Stomach smooth muscle (tissue), 2 donors: Measurements from ENCODE around the gene PTPRN2.
"Not testable (repeated sequence)": the region's sequence is repeated elsewhere in the genome, so short reads cannot be mapped to it uniquely, and the experiment has no call there.

ENCODE experiments used
- H3K27ac ChIP-seq: one replicate; pipeline ENCODE4 v1.7.0; 2013; ENCODE audit warnings: mild to moderate bottlenecking, low read length, inconsistent platforms
- H3K27me3 ChIP-seq, 2 donors: one replicate each; pipeline ENCODE4 v1.7.0; 2013; ENCODE audit warnings: low read length in 2 of 2; ENCODE audit not compliant: insufficient read depth in 2 of 2, control insufficient read depth in 1 of 2
- H3K36me3 ChIP-seq, 2 donors: one replicate each; pipeline ENCODE4 v1.7.0; 2013; ENCODE audit warnings: low read length in 2 of 2; ENCODE audit not compliant: control insufficient read depth in 2 of 2, insufficient read depth in 2 of 2
- H3K4me1 ChIP-seq: one replicate; pipeline ENCODE4 v1.7.0; 2013; ENCODE audit warnings: low read length; ENCODE audit not compliant: control insufficient read depth, insufficient read depth
- H3K4me3 ChIP-seq, 2 donors: one replicate each; pipeline ENCODE4 v1.7.0; 2013; ENCODE audit warnings: low read length in 2 of 2
- H3K9ac ChIP-seq, 2 donors: one replicate each; pipeline ENCODE4 v1.7.0; 2013; ENCODE audit warnings: low read length in 2 of 2, mild to moderate bottlenecking in 1 of 2
- H3K9me3 ChIP-seq, 2 donors: one replicate each; pipeline ENCODE4 v1.7.0; 2013; ENCODE audit warnings: low read length in 2 of 2; ENCODE audit not compliant: control insufficient read depth in 2 of 2
- donor health status: healthy.
- donor health status: Pancreatic carcinoma.

Gene PTPRN2

DNA sequence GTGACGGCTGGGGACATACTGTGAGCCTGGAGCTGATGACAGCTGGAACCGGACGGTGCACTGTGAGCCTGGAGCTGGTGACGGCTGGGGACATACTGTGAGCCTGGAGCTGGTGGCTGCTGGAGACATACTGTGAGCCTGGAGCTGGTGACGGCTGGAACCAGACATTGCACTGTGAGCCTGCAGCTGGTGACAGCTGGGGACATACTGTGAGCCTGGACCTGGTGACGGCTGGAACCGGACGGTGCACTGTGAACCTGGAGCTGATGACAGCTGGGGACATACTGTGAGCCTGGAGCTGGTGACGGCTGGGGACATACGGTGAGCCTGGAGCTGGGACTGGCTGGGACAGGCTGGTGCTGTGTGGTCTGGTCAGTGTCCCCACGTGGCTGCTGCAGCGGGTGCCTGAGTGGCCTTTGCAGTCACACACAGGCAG, 47.9 kb downstream of the PTPRN2 start:
- no peak overlapping the region for H3K4me3 ChIP-seq
- no peaks in the 10 kb centered on the region for H3K27me3 ChIP-seq
- H3K4me1 ChIP-seq: no peaks in the 10 kb centered on the region
- H3K9me3 ChIP-seq: no peaks in the 10 kb centered on the region
- no peak overlapping the region for H3K27ac ChIP-seq
- no peaks in the 10 kb centered on the region for H3K36me3 ChIP-seq
- no peak overlapping the region for H3K9ac ChIP-seq

- Histone ChIP-seq H3K27ac (no peak overlapping the region), H3K36me3 (no peaks in the 10 kb centered on the region), H3K9ac (no peak overlapping the region), H3K4me1 (no peaks in the 10 kb centered on the region), H3K4me3 (no peak overlapping the region), H3K27me3 (no peaks in the 10 kb centered on the region), H3K9me3 (no peaks in the 10 kb centered on the region)
Measured at GRCh38 chr7:158538156-158538946, 49.3 kb downstream of the PTPRN2 start.

DNA sequence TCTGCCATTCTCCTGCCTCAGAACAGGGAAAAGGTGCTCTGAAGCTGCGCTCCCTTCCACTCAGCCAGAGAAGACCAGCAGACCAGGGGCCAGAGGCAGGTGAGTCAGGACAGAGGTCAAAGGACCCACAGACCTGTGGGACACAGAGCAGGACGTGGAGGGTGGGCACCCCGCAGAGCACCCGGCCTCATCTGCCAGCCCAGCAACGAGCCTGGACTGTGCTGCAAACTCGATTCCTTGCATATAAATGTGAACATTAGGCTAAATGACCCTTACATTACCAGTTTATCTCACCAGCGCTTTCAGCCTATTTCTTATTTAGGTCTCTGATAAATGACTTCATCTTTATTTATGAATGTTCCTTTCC, 50.1 kb downstream of the PTPRN2 start:
- H3K4me1 ChIP-seq: no peaks in the 10 kb centered on the region
- no peaks in the 10 kb centered on the region for H3K9me3 ChIP-seq
- no peak overlapping the region for H3K4me3 ChIP-seq
- H3K27ac ChIP-seq: no peak overlapping the region
- H3K9ac ChIP-seq: no peak overlapping the region
- H3K27me3 ChIP-seq: no peaks in the 10 kb centered on the region
- H3K36me3 ChIP-seq: no peaks in the 10 kb centered on the region

DNA sequence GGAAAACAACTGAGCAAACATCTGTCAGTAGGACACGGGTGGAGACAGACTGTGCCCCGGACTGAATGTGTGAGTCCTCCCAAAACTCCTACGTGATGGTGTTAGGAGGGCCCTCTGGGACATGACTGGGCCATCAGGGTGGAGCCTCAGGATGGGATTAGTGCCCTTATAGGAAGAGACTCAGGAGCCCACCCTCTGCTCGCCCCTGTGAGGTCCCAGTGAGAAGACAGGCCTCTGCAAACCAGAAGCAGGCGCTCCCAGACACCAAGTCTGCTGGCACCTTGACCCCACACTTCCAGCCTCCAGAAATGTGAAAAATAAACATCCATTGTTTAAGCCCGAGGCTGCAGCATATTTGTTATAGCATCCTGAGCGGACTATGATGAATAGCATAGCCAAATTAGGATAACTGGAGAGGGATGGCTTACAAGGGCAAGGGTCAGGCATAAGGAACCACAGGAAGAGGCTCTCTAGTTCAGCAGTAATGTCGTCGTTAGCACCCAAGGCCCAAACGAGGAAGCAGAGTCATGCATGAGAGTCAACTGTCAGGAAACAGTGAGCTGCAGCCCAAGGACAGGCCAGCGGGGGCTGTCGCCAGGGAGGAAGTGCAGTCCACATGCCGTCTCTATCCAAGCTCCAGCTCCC, 50.6 kb downstream of the PTPRN2 start:
- Histone ChIP-seq H3K27ac (no peak overlapping the region), H3K4me3 (no peak overlapping the region), H3K4me1 (no peaks in the 10 kb centered on the region), H3K9ac (no peak overlapping the region), H3K27me3 (no peaks in the 10 kb centered on the region), H3K36me3 (no peaks in the 10 kb centered on the region), H3K9me3 (no peaks in the 10 kb centered on the region)

GRCh38 chr7:158535079-158535478, 52.5 kb downstream of the PTPRN2 start:
- no peak overlapping the region for H3K27ac ChIP-seq
- H3K36me3 ChIP-seq: no peaks in the 10 kb centered on the region
- no peak overlapping the region for H3K4me3 ChIP-seq
- no peaks in the 10 kb centered on the region for H3K4me1 ChIP-seq
- H3K27me3 ChIP-seq: no peaks in the 10 kb centered on the region
- no peaks in the 10 kb centered on the region for H3K9me3 ChIP-seq
- H3K9ac ChIP-seq: no peak overlapping the region

DNA sequence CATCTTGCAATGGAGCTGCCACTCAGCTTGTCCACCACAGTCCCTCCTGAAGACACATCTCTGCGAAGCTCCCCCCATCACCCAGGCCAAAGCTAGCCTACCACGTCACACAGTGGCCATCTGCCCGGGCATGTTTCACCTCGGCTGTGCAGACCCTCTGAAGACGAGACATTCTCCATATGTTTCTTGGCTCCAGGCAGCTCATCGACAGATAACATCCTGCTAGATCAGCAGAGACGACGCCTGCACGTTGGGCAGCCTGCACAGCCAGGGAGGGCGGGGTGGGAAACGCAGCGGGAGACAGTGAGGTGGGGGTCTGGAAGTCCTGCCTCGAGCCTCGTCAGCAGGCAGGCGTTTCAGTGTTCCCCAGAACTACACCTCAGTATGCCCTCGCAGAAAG, 53.0 kb downstream of the PTPRN2 start:
- H3K9me3 ChIP-seq: no peaks in the 10 kb centered on the region
- H3K4me1 ChIP-seq: no peaks in the 10 kb centered on the region
- no peaks in the 10 kb centered on the region for H3K27me3 ChIP-seq
- no peak overlapping the region for H3K27ac ChIP-seq
- no peaks in the 10 kb centered on the region for H3K36me3 ChIP-seq
- no peak overlapping the region for H3K9ac ChIP-seq
- no peak overlapping the region for H3K4me3 ChIP-seq

- not testable (repeated sequence) for H3K4me3 ChIP-seq, H3K9ac ChIP-seq
Measured at GRCh38 chr7:158534134-158534515, 53.5 kb downstream of the PTPRN2 start.

GRCh38 chr7:158533386-158534133, 54.1 kb downstream of the PTPRN2 start:
- Histone ChIP-seq H3K9me3 (no peaks in the 10 kb centered on the region), H3K4me1 (no peaks in the 10 kb centered on the region), H3K27ac (no peak overlapping the region), H3K27me3 (no peaks in the 10 kb centered on the region), H3K36me3 (no peaks in the 10 kb centered on the region), H3K9ac (no peak overlapping the region), H3K4me3 (no peak overlapping the region)

More at GRCh38 chr7:158534134-158534515, 53.5 kb downstream of the PTPRN2 start:
- not testable (repeated sequence) for H3K36me3 ChIP-seq, H3K9me3 ChIP-seq, H3K27ac ChIP-seq, H3K27me3 ChIP-seq, H3K4me1 ChIP-seq

- peaks cover 0 to 5% of the 10 kb centered on the region in 2 donors for H3K27me3 ChIP-seq
Measured at GRCh38 chr7:158532093-158532627, 55.5 kb downstream of the PTPRN2 start.

DNA sequence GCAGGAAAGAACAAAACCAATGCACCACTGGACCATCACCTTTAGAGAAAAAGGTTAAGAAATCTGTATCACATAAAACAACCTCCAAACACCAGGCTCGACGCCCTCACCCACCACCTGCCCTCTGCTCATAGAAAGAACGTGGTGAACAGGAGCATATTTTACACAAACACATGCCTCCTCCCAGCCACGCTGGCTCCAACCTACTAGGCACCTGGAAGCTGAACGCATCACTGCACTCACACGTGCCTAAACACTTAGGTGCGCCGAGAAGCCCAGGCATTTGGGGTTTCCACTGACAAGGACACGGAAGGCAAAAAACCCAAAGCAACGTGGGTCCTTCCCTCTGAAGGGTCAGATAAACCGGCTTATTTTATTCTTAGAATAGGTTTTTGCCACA, 56.0 kb downstream of the PTPRN2 start:
- Histone ChIP-seq H3K9me3 (no peaks in the 10 kb centered on the region), H3K4me3 (no peak overlapping the region)

More at GRCh38 chr7:158532093-158532627, 55.5 kb downstream of the PTPRN2 start:
- H3K9me3 ChIP-seq: no peaks in the 10 kb centered on the region
- no peaks in the 10 kb centered on the region for H3K36me3 ChIP-seq
- no peak overlapping the region for H3K27ac ChIP-seq
- H3K9ac ChIP-seq: no peak overlapping the region
- no peaks in the 10 kb centered on the region for H3K4me1 ChIP-seq
- no peak overlapping the region for H3K4me3 ChIP-seq

More for the DNA sequence above, 56.0 kb downstream of the PTPRN2 start:
- H3K27me3 ChIP-seq: peaks cover 0 to 5% of the 10 kb centered on the region in 2 donors
- H3K36me3 ChIP-seq: no peaks in the 10 kb centered on the region
- H3K27ac ChIP-seq: no peak overlapping the region
- no peak overlapping the region for H3K9ac ChIP-seq
- no peaks in the 10 kb centered on the region for H3K4me1 ChIP-seq
